GM18505 (cell line): ENCODE results near the gene DCUN1D4.
"Not testable (repeated sequence)": the region's sequence is repeated elsewhere in the genome, so short reads cannot be mapped to it uniquely, and the experiment has no call there.

ENCODE experiments used
- ATAC-seq: cut with Tn5 transposase; IDR thresholded peaks from one replicate; pipeline ENCODE4 v1.9.1; 2021; ENCODE audit not compliant: unreplicated experiment
- POLR2A ChIP-seq: IDR thresholded peaks from 4 replicates; pipeline ENCODE4 v1.6.1; 2011; ENCODE audit warnings: borderline replicate concordance; ENCODE audit not compliant: insufficient read depth, insufficient read length; ENCODE audit errors: extremely low read depth

DCUN1D4 gene

GRCh38 chr4:51866835-51867234 is 23.9 kb downstream of the DCUN1D4 start:
- no peak for TF ChIP-seq POLR2A
- ATAC-seq: no peak

- no peak for ATAC-seq
- no peak for TF ChIP-seq POLR2A
These were observed 24.9 kb downstream of the DCUN1D4 start for GRCh38 chr4:51867689-51868448.

GRCh38 chr4:51868449-51868847 is 25.5 kb downstream of the DCUN1D4 start:
- ATAC-seq: no peak
- no peak for TF ChIP-seq POLR2A

- ATAC-seq: no peak
- no peak for TF ChIP-seq POLR2A
These were observed 27.7 kb downstream of the DCUN1D4 start for GRCh38 chr4:51870441-51871188.

GRCh38 chr4:51872283-51872997 is 29.5 kb downstream of the DCUN1D4 start:
- TF ChIP-seq POLR2A: no peak
- ATAC-seq: no peak

- no peak for ATAC-seq
- no peak for TF ChIP-seq POLR2A
These were observed 31.6 kb downstream of the DCUN1D4 start for GRCh38 chr4:51874551-51874950.

GRCh38 chr4:51878431-51878830 is 35.5 kb downstream of the DCUN1D4 start:
- no peak for TF ChIP-seq POLR2A
- ATAC-seq: no peak

- no peak for TF ChIP-seq POLR2A
- no peak for ATAC-seq
These were observed 37.3 kb downstream of the DCUN1D4 start for GRCh38 chr4:51880016-51880915.

- TF ChIP-seq POLR2A: no peak
- ATAC-seq: no peak
These were observed 41.1 kb downstream of the DCUN1D4 start for GRCh38 chr4:51884055-51884454.

GRCh38 chr4:51884606-51885005 is 41.7 kb downstream of the DCUN1D4 start:
- ATAC-seq: no peak
- no peak for TF ChIP-seq POLR2A

GRCh38 chr4:51885363-51885762 is 42.4 kb downstream of the DCUN1D4 start:
- TF ChIP-seq POLR2A: no peak
- peak; percentile 73 for ATAC-seq

- no peak for ATAC-seq
- no peak for TF ChIP-seq POLR2A
These were observed 47.8 kb downstream of the DCUN1D4 start for GRCh38 chr4:51890760-51891159.

- not testable (repeated sequence) for ATAC-seq
These were observed 50.4 kb downstream of the DCUN1D4 start for GRCh38 chr4:51893402-51893801.
